KMS-11 (cell line): Measurements from ENCODE around the gene STK24.

Experiments
- H2AFZ ChIP-seq: fragments of 200-600 bp; sonication (generic); 2 replicates; pipeline ENCODE4 v1.6.1; 2016; ENCODE audit warnings: antibody characterized with exemption, mixed run types, low read depth
- H3K27ac ChIP-seq: fragments of 200-600 bp; sonication (generic); 2 replicates; pipeline ENCODE4 v1.6.1; 2016; ENCODE audit warnings: mild to moderate bottlenecking, mixed run types
- H3K27me3 ChIP-seq: fragments of 200-600 bp; sonication (generic); 2 replicates; pipeline ENCODE4 v1.6.1; 2017; ENCODE audit warnings: mild to moderate bottlenecking, low read depth, mixed run types, moderate library complexity; ENCODE audit not compliant: insufficient read depth
- H3K36me3 ChIP-seq: fragments of 200-600 bp; sonication (generic); 2 replicates; pipeline ENCODE4 v1.6.1; 2017; ENCODE audit warnings: mild to moderate bottlenecking, mixed run types; ENCODE audit not compliant: insufficient read depth
- H3K4me1 ChIP-seq: fragments of 200-600 bp; sonication (generic); 2 replicates; pipeline ENCODE4 v1.6.1; 2016; ENCODE audit warnings: mild to moderate bottlenecking, low read depth, mixed run types; ENCODE audit not compliant: poor library complexity, severe bottlenecking
- H3K4me2 ChIP-seq: fragments of 200-600 bp; sonication (generic); 2 replicates; pipeline ENCODE4 v1.7.0; 2016; ENCODE audit warnings: mild to moderate bottlenecking, mixed run types
- H3K4me3 ChIP-seq: fragments of 200-600 bp; sonication (generic); IDR thresholded peaks from 2 replicates; pipeline ENCODE4 v1.6.1; 2017; ENCODE audit warnings: low read depth, low read length, mixed read lengths; ENCODE audit not compliant: insufficient read depth
- H3K79me2 ChIP-seq: fragments of 200-600 bp; sonication (generic); 2 replicates; pipeline ENCODE4 v1.6.1; 2016; ENCODE audit warnings: low read depth, mixed run types; ENCODE audit not compliant: insufficient read depth
- H3K9ac ChIP-seq: fragments of 200-600 bp; sonication (generic); 2 replicates; pipeline ENCODE4 v1.6.1; 2016; ENCODE audit warnings: mild to moderate bottlenecking, mixed run types
- H4K20me1 ChIP-seq: fragments of 200-600 bp; sonication (generic); 2 replicates; pipeline ENCODE4 v1.6.1; 2016; ENCODE audit warnings: mild to moderate bottlenecking, mixed run types; ENCODE audit not compliant: insufficient read depth
- TF ChIP-seq, protein P1 (sequence below): fragments of 200-600 bp; sonication (generic); conservative IDR thresholded peaks from 2 replicates; pipeline ENCODE4 v1.6.1; 2017; ENCODE audit warnings: low read depth, mild to moderate bottlenecking, antibody characterized with exemption, low read length, moderate library complexity, mixed read lengths

Gene STK24

DNA sequence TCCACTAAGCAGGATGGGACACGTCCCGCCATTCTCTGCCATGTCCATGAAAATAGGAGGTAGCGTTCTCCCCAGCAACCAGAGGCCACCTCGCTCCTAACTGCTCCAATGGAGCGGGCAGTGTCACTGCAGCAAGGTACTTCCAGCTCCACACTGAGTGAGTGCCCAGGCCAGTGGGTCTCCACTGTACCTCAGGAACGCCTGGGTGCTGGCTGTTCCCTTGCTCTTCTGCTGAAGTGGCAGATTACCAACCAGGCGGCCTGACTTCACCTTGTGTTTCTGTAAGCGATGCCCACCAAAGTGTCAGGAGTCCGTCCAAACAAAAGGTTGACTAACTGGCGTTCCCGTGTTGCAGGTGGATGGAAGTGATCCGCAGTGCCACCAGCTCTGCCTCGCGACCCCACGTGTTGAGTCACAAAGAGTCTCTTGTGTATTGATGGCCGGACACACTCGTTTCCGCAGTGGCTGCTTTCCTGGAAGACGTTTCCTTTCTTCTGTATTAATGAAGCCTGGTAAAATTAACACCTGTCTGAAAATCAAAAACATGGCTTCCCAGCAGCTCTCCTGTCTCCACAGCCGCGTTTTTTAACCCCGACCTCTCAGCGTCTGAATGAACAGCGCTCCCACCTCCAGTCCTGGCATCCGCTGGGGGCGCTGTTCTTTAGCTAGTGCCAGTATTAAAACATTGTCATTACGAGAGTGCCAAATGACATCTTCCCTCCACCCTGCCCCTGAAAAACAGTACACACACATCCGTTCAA, 128.8 kb downstream of the STK24 start:
- TF ChIP-seq, protein P1, sequence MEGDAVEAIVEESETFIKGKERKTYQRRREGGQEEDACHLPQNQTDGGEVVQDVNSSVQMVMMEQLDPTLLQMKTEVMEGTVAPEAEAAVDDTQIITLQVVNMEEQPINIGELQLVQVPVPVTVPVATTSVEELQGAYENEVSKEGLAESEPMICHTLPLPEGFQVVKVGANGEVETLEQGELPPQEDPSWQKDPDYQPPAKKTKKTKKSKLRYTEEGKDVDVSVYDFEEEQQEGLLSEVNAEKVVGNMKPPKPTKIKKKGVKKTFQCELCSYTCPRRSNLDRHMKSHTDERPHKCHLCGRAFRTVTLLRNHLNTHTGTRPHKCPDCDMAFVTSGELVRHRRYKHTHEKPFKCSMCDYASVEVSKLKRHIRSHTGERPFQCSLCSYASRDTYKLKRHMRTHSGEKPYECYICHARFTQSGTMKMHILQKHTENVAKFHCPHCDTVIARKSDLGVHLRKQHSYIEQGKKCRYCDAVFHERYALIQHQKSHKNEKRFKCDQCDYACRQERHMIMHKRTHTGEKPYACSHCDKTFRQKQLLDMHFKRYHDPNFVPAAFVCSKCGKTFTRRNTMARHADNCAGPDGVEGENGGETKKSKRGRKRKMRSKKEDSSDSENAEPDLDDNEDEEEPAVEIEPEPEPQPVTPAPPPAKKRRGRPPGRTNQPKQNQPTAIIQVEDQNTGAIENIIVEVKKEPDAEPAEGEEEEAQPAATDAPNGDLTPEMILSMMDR: no peak
- Histone ChIP-seq H2AFZ (no peak overlapping the region), H3K9ac (no peak overlapping the region), H3K4me1 (no peaks in the 10 kb centered on the region), H3K27me3 (no peaks in the 10 kb centered on the region), H4K20me1 (no peaks in the 10 kb centered on the region), H3K79me2 (no peaks in the 10 kb centered on the region), H3K36me3 (no peaks in the 10 kb centered on the region), H3K27ac (no peak overlapping the region), H3K4me2 (no peak overlapping the region), H3K4me3 (no peak overlapping the region)

DNA sequence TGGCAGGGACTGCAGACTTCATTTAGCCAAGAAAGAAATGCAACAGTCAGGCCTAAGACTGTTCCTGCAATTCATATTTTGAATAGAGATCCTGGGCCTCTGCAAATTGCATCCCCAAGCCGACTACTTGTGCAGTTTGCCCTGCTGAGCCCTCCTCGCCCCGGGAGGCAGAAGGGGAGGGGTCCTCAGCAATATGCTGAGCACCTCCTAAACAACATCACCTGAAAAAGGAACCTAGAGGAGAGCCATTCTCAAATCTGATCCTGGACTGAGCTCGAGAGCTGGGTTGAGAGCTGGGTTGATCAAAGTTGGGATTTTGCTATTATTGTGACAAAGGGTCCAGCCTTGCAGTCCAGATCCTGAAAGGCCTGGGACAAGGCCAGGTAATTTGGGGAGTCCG, 129.8 kb downstream of the STK24 start:
- Histone ChIP-seq H3K4me3 (no peak overlapping the region), H2AFZ (no peak overlapping the region), H3K9ac (no peak overlapping the region), H3K4me1 (no peaks in the 10 kb centered on the region), H3K4me2 (no peak overlapping the region), H3K27ac (no peak overlapping the region), H3K27me3 (no peaks in the 10 kb centered on the region), H3K79me2 (no peaks in the 10 kb centered on the region), H3K36me3 (no peaks in the 10 kb centered on the region), H4K20me1 (no peaks in the 10 kb centered on the region)
- TF ChIP-seq, protein P1: no peak

DNA sequence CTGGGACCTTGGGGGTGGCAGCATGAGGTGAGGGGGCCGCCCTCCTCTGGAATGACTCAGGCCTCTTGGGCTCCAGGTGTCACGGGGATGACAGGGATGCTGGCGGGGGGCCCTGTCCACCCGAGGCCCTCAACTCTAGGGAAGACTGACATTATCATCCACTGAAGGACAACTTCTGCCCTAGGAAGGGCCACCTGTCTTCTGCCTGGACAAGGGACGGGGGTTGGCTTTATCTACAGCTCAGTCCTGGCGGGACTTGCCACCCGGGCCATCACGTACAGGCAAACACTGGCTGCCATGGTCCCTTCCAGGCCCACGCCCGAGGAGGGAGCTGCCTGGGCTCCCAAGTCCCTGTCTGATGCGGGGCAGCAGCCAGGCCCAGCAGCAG, 130.7 kb downstream of the STK24 start:
- Histone ChIP-seq H3K79me2 (no peaks in the 10 kb centered on the region), H2AFZ (no peak overlapping the region), H3K4me3 (no peak overlapping the region), H3K27me3 (no peaks in the 10 kb centered on the region), H3K36me3 (no peaks in the 10 kb centered on the region), H4K20me1 (no peaks in the 10 kb centered on the region), H3K4me1 (no peaks in the 10 kb centered on the region), H3K27ac (no peak overlapping the region), H3K9ac (no peak overlapping the region), H3K4me2 (no peak overlapping the region)
- TF ChIP-seq, protein P1: no peak

DNA sequence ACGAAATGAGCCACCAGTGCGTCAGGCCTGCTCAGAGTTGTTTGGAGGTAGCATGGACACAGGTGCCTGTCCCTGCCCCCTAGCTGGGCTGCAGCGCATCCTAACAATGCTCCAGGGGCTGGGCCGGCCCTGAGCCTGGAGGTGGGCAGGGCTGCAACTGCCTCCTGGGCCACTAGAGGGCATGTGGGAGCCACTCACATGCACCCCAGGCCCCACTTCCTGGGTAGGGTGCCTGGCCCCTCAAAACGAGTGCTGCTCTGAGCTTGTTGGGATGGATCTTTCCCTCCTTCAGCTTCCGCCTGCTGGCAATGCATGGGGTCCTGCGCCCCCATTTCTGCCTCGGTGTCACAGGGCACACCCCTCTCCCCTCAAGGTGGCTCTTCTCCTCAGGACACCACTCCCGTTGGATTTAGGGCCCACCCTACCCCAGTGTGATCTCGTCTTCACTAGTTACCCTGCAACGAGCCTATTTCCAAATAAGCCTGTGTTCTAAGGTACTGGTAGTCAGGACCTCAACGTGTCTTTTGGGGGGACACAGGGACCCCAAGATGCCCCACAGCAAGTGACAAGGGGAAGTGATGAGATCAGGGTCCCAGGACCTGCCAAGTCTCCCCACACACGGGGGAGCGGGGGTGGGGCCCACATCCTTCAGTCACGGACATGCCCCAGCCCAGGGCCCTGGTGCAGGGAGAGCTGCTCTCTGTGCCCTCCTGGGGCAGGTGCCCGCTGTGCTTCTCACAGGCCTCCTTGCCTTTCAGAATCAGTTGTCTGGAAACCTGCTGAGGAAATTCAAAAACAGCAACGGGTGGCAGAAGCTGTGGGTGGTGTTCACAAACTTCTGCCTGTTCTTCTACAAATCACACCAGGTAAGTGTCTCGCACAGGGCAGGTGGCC, 131.3 kb downstream of the STK24 start:
- H3K79me2 ChIP-seq: no peaks in the 10 kb centered on the region
- no peaks in the 10 kb centered on the region for H3K27me3 ChIP-seq
- no peak overlapping the region for H3K4me3 ChIP-seq
- H3K4me2 ChIP-seq: no peak overlapping the region
- no peak overlapping the region for H3K27ac ChIP-seq
- H2AFZ ChIP-seq: no peak overlapping the region
- H3K9ac ChIP-seq: no peak overlapping the region
- TF ChIP-seq, protein P1: peak; percentile 72
- no peaks in the 10 kb centered on the region for H3K36me3 ChIP-seq
- no peaks in the 10 kb centered on the region for H4K20me1 ChIP-seq
- H3K4me1 ChIP-seq: no peaks in the 10 kb centered on the region
